ENCODE measurements around the gene NXN. TPM values are rescaled to one million over a fixed set of nuclear protein-coding genes. Genes with fewer than 3 reads are reported as not detected.
"Not testable (repeated sequence)": the region's sequence is repeated elsewhere in the genome, so short reads cannot be mapped to it uniquely, and the experiment has no call there.

Gene NXN
- total RNA-seq, 1 donor from 2014 or later: 0.31 TPM

GRCh38 chr17:913207-913606 lies 66.4 kb downstream of the NXN start:
- H3K4me3 Mint-ChIP-seq: no peak overlapping the region
- no peaks in the 10 kb centered on the region for H3K36me3 Mint-ChIP-seq (ENCODE audit: low read depth)
- intact Hi-C loops (cut with micrococcal nuclease): no loop called here
- H3K27ac Mint-ChIP-seq: no peak overlapping the region
- H3K4me1 Mint-ChIP-seq (ENCODE audit: low read depth): no peaks in the 10 kb centered on the region
- H3K9me3 Mint-ChIP-seq: no peaks in the 10 kb centered on the region
- no peak for DNase-seq (ENCODE audit: low spot score)
- H3K27me3 Mint-ChIP-seq (ENCODE audit: insufficient read depth): peaks cover 14% of the 10 kb centered on the region

DNA sequence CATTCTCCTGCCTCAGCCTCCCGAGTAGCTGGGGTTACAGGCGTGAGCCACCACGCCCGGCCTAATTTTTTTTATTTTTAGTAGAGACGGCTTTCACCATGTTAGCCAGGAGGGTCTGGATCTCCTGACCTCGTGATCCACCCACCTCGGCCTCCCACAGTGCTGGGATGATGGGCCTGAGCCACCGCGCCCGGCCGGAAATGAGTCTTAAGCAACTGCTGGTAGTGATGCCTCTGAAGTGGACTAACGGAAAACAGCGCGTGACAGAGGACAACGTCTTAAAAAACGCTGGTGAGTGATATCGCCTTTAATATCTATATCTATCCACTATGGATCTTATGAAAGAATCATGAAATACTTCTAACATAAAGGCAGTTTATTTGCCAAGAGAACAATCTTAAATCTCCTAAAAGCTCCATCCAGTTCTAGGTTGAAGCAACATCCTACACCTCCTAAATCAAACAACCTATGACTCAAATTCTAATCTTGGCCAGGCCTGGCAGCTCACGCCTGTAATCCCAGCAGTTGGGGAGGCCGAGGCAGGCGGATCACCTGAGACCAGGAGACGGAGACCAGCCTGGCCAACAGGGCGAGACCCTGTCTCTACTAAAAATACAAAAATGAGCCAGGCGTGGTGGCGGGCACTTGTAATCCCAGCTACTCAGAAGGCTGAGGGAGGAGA lies 69.8 kb downstream of the NXN start:
- no peak overlapping the region for H3K4me3 Mint-ChIP-seq
- H3K27ac Mint-ChIP-seq: no peak overlapping the region
- no peaks in the 10 kb centered on the region for H3K36me3 Mint-ChIP-seq (ENCODE audit: low read depth)
- no peaks in the 10 kb centered on the region for H3K4me1 Mint-ChIP-seq (ENCODE audit: low read depth)
- H3K27me3 Mint-ChIP-seq (ENCODE audit: insufficient read depth): peaks cover 11% of the 10 kb centered on the region
- intact Hi-C loops (cut with micrococcal nuclease): no loop called here
- DNase-seq (ENCODE audit: low spot score): no peak
- H3K9me3 Mint-ChIP-seq: no peaks in the 10 kb centered on the region

- H3K9me3 Mint-ChIP-seq: no peaks in the 10 kb centered on the region
- peaks cover 15% of the 10 kb centered on the region for H3K27me3 Mint-ChIP-seq (ENCODE audit: insufficient read depth)
- H3K4me1 Mint-ChIP-seq (ENCODE audit: low read depth): no peaks in the 10 kb centered on the region
- DNase-seq (ENCODE audit: low spot score): no peak
- H3K4me3 Mint-ChIP-seq: no peak overlapping the region
- H3K27ac Mint-ChIP-seq: no peak overlapping the region
- H3K36me3 Mint-ChIP-seq (ENCODE audit: low read depth): no peaks in the 10 kb centered on the region
- intact Hi-C loops (cut with micrococcal nuclease): no loop called here
Measured at GRCh38 chr17:907725-908124, 71.9 kb downstream of the NXN start.

GRCh38 chr17:905708-906107 lies 73.9 kb downstream of the NXN start:
- H3K27ac Mint-ChIP-seq; H3K4me3 Mint-ChIP-seq; H3K9me3 Mint-ChIP-seq; H3K4me1 Mint-ChIP-seq (ENCODE audit: low read depth); DNase-seq (ENCODE audit: low spot score); intact Hi-C loops (cut with micrococcal nuclease); H3K36me3 Mint-ChIP-seq (ENCODE audit: low read depth): not testable (repeated sequence)
- peaks cover 11% of the 10 kb centered on the region for H3K27me3 Mint-ChIP-seq (ENCODE audit: insufficient read depth)

DNA sequence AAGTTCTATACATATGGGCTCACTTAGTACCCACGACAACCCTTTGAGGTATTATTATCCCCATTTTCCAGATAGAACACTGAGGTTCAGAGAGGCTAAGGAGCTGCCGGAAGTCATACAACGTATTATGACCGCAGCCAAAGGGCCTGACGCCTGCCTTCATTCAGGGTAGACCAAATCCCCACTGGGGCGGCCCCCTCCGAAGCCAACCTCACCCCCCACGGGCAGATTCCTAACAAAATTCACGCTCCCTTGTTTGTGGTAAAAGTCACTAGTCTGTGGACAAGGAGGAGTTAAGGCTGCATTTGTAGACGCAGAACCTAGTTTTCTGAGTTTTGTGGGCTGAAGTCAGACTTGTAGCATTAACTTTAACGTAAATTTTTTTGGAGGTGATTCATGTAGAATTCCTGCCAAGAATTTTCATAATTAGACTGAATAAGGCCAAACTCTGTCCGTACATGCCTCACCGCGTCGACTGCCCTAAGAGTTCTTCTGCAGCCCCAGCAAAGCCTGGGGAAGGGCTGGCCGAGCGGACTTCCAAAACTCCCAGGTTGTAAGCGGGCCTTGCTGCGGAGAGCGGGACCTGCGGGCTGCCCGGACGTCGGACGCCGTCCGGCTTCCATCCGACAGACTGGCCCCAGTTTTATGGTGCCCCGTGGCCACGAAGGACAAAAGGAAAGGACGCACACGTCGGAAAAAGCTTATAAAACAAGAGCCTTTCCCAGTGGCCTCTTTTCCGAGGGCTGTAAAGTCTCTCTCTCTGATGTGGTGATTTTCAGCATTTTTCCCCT lies 75.7 kb downstream of the NXN start:
- H3K36me3 Mint-ChIP-seq (ENCODE audit: low read depth): no peaks in the 10 kb centered on the region
- H3K4me1 Mint-ChIP-seq (ENCODE audit: low read depth): no peaks in the 10 kb centered on the region
- DNase-seq (ENCODE audit: low spot score): no peak
- intact Hi-C loops (cut with micrococcal nuclease): no loop called here
- peaks cover 14% of the 10 kb centered on the region for H3K27me3 Mint-ChIP-seq (ENCODE audit: insufficient read depth)
- no peak overlapping the region for H3K27ac Mint-ChIP-seq
- H3K9me3 Mint-ChIP-seq: no peaks in the 10 kb centered on the region
- H3K4me3 Mint-ChIP-seq: no peak overlapping the region

GRCh38 chr17:902463-902862 lies 77.1 kb downstream of the NXN start:
- intact Hi-C loops (cut with micrococcal nuclease): no loop called here
- Mint-ChIP-seq H3K27ac (no peak overlapping the region), H3K4me1 (ENCODE audit: low read depth) (no peaks in the 10 kb centered on the region), H3K9me3 (no peaks in the 10 kb centered on the region), H3K36me3 (ENCODE audit: low read depth) (no peaks in the 10 kb centered on the region), H3K27me3 (ENCODE audit: insufficient read depth) (peaks cover 18% of the 10 kb centered on the region), H3K4me3 (no peak overlapping the region)
- no peak for DNase-seq (ENCODE audit: low spot score)

- Mint-ChIP-seq H3K4me3 (no peak overlapping the region), H3K36me3 (ENCODE audit: low read depth) (no peaks in the 10 kb centered on the region), H3K4me1 (ENCODE audit: low read depth) (no peaks in the 10 kb centered on the region), H3K27ac (no peak overlapping the region), H3K9me3 (no peaks in the 10 kb centered on the region), H3K27me3 (ENCODE audit: insufficient read depth) (peaks cover 18% of the 10 kb centered on the region)
- intact Hi-C loops (cut with micrococcal nuclease): no loop called here
- DNase-seq (ENCODE audit: low spot score): no peak
Measured at GRCh38 chr17:901964-902363, 77.6 kb downstream of the NXN start.

GRCh38 chr17:901191-901950 lies 78.2 kb downstream of the NXN start:
- intact Hi-C loops (cut with micrococcal nuclease): no loop called here
- no peak for DNase-seq (ENCODE audit: low spot score)
- Mint-ChIP-seq H3K4me3 (no peak overlapping the region), H3K27me3 (ENCODE audit: insufficient read depth) (peaks cover 23% of the 10 kb centered on the region), H3K4me1 (ENCODE audit: low read depth) (no peaks in the 10 kb centered on the region), H3K36me3 (ENCODE audit: low read depth) (no peaks in the 10 kb centered on the region), H3K27ac (no peak overlapping the region), H3K9me3 (no peaks in the 10 kb centered on the region)

DNA sequence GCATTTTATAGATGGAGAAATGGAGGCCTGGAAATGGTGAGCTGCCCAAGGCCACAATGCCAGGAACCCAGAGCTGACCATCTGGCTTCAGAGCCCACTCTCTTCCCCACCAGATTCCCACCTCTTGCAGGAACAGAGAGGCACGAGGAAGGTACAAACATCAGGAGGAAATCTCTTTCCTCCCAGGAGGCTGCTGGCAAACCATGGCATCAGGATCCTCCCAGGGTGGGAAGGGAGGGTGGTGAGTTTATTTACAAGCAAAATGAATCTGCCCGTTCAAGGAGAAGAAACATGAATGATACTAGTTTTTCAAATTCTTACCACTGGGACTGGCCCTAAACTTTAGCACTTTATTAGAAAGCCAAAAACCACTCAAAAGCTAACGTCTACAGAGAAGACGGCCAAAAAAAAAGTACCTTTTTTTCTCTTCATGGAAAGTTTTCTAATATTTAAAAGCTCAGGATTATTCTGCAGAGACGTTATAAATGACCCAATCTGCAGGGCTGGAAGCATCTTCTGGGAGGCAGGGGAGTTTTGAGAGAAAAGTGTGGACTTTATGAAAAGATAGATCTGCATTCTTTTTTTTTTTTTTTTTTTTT lies 79.1 kb downstream of the NXN start:
- Mint-ChIP-seq H3K4me1 (ENCODE audit: low read depth) (no peaks in the 10 kb centered on the region), H3K36me3 (ENCODE audit: low read depth) (no peaks in the 10 kb centered on the region), H3K27me3 (ENCODE audit: insufficient read depth) (peaks cover 21% of the 10 kb centered on the region), H3K9me3 (no peaks in the 10 kb centered on the region), H3K4me3 (no peak overlapping the region), H3K27ac (no peak overlapping the region)
- intact Hi-C loops (cut with micrococcal nuclease): no loop called here
- DNase-seq (ENCODE audit: low spot score): no peak

DNA sequence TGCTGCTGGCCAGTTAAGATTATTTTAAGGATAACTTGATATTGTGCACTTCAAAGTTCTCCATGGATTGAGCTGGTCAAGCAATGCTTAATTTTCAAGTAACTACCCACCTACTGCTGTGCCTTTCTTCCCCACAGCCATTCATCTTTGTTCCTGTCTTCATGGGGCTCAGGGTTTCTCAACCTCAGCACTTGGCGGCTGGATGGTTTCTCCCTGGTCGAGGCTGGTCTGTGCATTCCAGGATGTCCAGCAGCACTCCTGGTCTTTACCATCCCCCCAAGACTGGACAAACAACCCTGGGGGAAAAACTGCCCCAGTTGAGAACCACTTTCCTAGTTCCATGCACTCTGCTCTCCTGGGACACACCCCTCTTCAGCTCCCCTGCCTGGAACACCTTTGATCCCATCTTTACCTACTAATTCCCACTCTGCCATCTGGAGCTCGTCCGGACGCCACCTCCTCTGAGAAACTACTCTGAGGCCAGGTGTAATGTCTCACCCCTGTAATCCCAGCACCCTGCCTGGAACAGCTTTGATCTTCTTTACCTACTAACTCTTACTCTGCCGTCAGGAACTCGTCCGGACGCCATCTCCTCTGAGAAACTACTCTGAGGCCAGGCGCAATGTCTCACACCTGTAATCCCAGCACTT lies 81.5 kb downstream of the NXN start:
- no peak overlapping the region for H3K4me3 Mint-ChIP-seq
- H3K27ac Mint-ChIP-seq: no peak overlapping the region
- no peaks in the 10 kb centered on the region for H3K4me1 Mint-ChIP-seq (ENCODE audit: low read depth)
- no peaks in the 10 kb centered on the region for H3K9me3 Mint-ChIP-seq
- intact Hi-C loops (cut with micrococcal nuclease): no loop called here
- no peak for DNase-seq (ENCODE audit: low spot score)
- H3K27me3 Mint-ChIP-seq (ENCODE audit: insufficient read depth): peaks cover 16% of the 10 kb centered on the region
- H3K36me3 Mint-ChIP-seq (ENCODE audit: low read depth): no peaks in the 10 kb centered on the region

GRCh38 chr17:896953-897661 lies 82.5 kb downstream of the NXN start:
- no peak overlapping the region for H3K4me3 Mint-ChIP-seq
- H3K4me1 Mint-ChIP-seq (ENCODE audit: low read depth): no peaks in the 10 kb centered on the region
- DNase-seq (ENCODE audit: low spot score): no peak
- H3K27ac Mint-ChIP-seq: no peak overlapping the region
- peaks cover 12% of the 10 kb centered on the region for H3K27me3 Mint-ChIP-seq (ENCODE audit: insufficient read depth)
- H3K9me3 Mint-ChIP-seq: no peaks in the 10 kb centered on the region
- H3K36me3 Mint-ChIP-seq (ENCODE audit: low read depth): no peaks in the 10 kb centered on the region
- intact Hi-C loops (cut with micrococcal nuclease): no loop called here

- H3K4me3 Mint-ChIP-seq: no peak overlapping the region
- DNase-seq (ENCODE audit: low spot score): no peak
- H3K27ac Mint-ChIP-seq: no peak overlapping the region
- no peaks in the 10 kb centered on the region for H3K4me1 Mint-ChIP-seq (ENCODE audit: low read depth)
- no peaks in the 10 kb centered on the region for H3K36me3 Mint-ChIP-seq (ENCODE audit: low read depth)
- intact Hi-C loops (cut with micrococcal nuclease): no loop called here
- H3K9me3 Mint-ChIP-seq: no peaks in the 10 kb centered on the region
- H3K27me3 Mint-ChIP-seq (ENCODE audit: insufficient read depth): peaks cover 12% of the 10 kb centered on the region
Measured at GRCh38 chr17:896454-896853, 83.1 kb downstream of the NXN start.

All from activated T-helper 1 cell treated with anti-CD3 and anti-CD28 coated beads, Interleukin-12 subunit alpha, Interleukin-12 subunit beta, Interleukin-2, Interleukin-4 antibody, amounts not matched to agents 30 ng/mL and 10 ng/mL and 1 ng/mL, durations not matched to agents 14 hours and 24 hours and 36 hours (primary cell).